BE2C (cell line): Measurements from ENCODE around the gene FOXP4.

Source experiments
- DNase-seq: peaks from one replicate; pipeline ENCODE4 v3.0.0-alpha.2; 2020
- H3K27me3 ChIP-seq: fragments of 250-450 bp; sonication (Bioruptor Pico); 2 replicates; pipeline ENCODE4 v1.5.1; 2020; ENCODE audit warnings: mild to moderate bottlenecking
- H3K36me3 ChIP-seq: fragments of 250-450 bp; sonication (Bioruptor Pico); 2 replicates; pipeline ENCODE4 v1.5.1; 2020; ENCODE audit warnings: mild to moderate bottlenecking
- H3K4me1 ChIP-seq: fragments of 250-450 bp; sonication (Bioruptor Pico); 2 replicates; pipeline ENCODE4 v1.5.1; 2020
- H3K4me3 ChIP-seq: 2 replicates; pipeline ENCODE4 v1.5.1; 2011; ENCODE audit warnings: low read depth, low read length
- H3K9me3 ChIP-seq: fragments of 250-450 bp; sonication (Bioruptor Pico); 2 replicates; pipeline ENCODE4 v1.5.1; 2020
- TF ChIP-seq, protein P1 (sequence below): IDR thresholded peaks from 2 replicates; pipeline ENCODE4 v1.5.1; 2012; ENCODE audit warnings: mild to moderate bottlenecking, low read depth, low read length

The FOXP4 gene

DNA sequence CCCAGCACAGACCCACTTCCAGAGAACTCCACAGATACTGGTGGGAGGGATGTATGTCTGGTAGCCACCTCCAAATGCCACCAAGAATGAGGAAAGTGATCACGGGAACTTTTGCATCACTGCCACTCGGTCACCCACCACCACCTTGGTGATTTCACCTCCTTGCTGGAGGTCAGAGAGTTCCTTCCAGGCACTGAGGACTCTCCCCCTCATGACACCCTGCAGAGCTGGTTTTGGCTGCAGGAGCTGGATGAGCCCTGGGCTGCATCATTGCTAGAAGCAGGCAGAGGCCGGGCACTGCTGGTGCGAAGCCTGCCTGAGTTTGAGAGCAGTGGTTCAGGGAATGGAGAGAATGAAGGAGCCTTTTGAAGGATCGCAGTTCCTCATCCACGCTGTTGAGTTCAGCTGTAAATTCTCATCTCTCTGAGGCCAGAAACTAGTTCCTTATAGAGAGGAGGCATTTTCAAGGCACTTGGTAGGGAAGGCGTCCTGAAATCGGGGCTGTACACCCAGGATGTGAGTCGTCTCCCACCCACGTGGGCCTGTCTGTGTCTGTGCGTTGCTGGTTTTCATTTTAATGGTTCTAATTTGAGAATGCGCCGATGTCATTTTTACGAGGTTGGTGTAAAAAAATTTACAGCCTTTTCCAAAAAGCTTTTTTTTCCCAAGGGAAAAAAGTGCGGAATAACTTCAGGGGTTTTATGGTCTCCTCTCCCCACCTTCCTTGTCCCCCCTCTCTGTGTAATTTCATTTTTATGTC is 25.0 kb downstream of the FOXP4 start:
- H3K36me3 ChIP-seq: no peaks in the 10 kb centered on the region; the same call in 1 of the 2 replicates
- TF ChIP-seq, protein P1, sequence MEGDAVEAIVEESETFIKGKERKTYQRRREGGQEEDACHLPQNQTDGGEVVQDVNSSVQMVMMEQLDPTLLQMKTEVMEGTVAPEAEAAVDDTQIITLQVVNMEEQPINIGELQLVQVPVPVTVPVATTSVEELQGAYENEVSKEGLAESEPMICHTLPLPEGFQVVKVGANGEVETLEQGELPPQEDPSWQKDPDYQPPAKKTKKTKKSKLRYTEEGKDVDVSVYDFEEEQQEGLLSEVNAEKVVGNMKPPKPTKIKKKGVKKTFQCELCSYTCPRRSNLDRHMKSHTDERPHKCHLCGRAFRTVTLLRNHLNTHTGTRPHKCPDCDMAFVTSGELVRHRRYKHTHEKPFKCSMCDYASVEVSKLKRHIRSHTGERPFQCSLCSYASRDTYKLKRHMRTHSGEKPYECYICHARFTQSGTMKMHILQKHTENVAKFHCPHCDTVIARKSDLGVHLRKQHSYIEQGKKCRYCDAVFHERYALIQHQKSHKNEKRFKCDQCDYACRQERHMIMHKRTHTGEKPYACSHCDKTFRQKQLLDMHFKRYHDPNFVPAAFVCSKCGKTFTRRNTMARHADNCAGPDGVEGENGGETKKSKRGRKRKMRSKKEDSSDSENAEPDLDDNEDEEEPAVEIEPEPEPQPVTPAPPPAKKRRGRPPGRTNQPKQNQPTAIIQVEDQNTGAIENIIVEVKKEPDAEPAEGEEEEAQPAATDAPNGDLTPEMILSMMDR: no peak
- H3K9me3 ChIP-seq: no peaks in the 10 kb centered on the region
- DNase-seq: no peak
- H3K4me1 ChIP-seq: no peaks in the 10 kb centered on the region
- H3K4me3 ChIP-seq: no peak overlapping the region
- no peaks in the 10 kb centered on the region for H3K27me3 ChIP-seq

DNA sequence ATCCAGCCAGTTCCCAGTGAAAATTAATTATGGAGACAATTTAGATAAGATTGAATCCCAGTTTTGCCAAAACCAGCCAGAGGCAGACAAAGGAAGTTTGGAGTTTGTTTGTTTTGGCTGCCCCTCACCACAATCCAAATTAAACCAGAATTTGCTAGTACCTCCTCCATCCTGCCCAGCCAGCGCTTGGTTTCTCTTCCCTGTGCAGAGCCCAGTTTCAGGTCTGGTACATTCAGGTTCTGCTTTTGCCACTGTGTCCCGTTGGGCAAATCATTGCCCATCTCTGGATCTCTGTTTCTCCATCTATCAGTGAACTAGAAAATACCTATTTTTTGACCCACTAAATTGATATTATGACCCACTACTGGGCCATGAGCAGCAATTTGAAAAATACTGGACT is 26.4 kb downstream of the FOXP4 start:
- TF ChIP-seq, protein P1: no peak
- DNase-seq: no peak
- no peaks in the 10 kb centered on the region for H3K27me3 ChIP-seq
- no peak overlapping the region for H3K4me3 ChIP-seq
- no peaks in the 10 kb centered on the region for H3K9me3 ChIP-seq
- H3K36me3 ChIP-seq: no peaks in the 10 kb centered on the region; the same call in 1 of the 2 replicates
- H3K4me1 ChIP-seq: peaks cover 2% of the 10 kb centered on the region

DNA sequence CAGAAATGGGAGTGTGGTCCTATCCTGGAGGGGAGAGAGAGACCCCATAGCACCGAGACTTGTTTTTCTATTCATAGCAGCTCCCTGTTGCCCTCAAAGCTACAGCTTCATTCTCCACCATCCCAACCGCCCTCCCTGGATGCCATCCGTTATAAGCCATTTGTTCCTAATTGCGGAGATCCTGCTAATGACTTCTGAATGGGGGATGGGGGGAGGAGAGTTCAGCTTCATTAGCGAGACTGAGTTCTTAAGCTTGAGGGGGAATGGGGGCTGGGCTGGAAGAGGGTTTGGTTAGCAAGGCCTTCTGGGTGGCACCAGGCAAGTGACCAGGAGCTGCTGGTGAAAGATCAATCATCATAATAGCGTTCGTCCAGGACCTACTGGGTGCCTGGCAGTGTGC is 27.1 kb downstream of the FOXP4 start:
- Histone ChIP-seq H3K4me1 (peaks cover 8% of the 10 kb centered on the region), H3K36me3 (no peaks in the 10 kb centered on the region; the same call in 1 of the 2 replicates), H3K27me3 (no peaks in the 10 kb centered on the region), H3K4me3 (no peak overlapping the region), H3K9me3 (no peaks in the 10 kb centered on the region)
- TF ChIP-seq, protein P1: no peak
- no peak for DNase-seq

DNA sequence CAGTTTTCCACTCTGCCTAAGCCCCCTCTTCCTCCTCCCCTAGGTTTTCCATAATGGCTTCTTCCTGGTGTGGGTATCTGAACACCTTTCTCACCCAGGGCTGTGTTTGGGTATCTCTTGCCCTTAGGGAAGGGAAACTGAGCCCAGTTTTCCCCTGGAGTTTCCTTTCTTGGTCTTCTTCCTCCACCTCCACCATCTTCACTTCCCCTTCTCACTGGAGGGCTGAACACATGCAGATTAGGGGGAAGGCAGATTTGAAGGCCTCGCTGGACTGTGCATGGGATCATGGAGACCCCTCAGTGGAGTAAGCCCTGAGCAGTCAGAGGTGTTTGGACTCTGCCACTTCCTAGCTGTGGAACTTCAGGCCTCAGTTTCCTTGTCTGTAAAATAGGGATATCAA is 27.8 kb downstream of the FOXP4 start:
- no peak overlapping the region for H3K4me3 ChIP-seq
- H3K36me3 ChIP-seq: no peaks in the 10 kb centered on the region; the same call in 1 of the 2 replicates
- no peaks in the 10 kb centered on the region for H3K9me3 ChIP-seq
- TF ChIP-seq, protein P1: no peak
- peaks cover 10% of the 10 kb centered on the region for H3K4me1 ChIP-seq
- no peak for DNase-seq
- H3K27me3 ChIP-seq: no peaks in the 10 kb centered on the region

DNA sequence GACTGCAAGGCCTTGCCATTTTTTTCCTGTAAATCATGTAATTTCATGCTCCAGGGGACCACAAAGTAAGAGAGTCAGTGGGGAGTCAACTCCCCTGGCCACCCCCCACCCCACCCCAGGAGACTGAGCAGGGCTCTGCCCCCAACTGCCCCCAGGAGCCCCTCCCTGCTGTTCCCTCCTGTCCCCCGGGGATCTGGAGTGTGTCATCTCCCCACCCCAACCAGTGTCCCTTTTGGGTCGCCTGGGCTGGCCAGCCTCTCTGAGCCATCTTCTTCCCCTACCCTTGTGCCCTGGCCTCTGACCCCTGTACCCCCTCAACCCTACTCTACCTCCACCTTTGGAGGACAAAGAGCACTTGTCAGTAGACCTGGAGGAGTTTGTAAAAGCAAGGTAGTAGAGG is 29.4 kb downstream of the FOXP4 start:
- no peak for DNase-seq
- Histone ChIP-seq H3K4me1 (peaks cover 12% of the 10 kb centered on the region), H3K4me3 (no peak overlapping the region), H3K36me3 (no peaks in the 10 kb centered on the region; the same call in 1 of the 2 replicates), H3K27me3 (no peaks in the 10 kb centered on the region), H3K9me3 (no peaks in the 10 kb centered on the region)
- TF ChIP-seq, protein P1: no peak

DNA sequence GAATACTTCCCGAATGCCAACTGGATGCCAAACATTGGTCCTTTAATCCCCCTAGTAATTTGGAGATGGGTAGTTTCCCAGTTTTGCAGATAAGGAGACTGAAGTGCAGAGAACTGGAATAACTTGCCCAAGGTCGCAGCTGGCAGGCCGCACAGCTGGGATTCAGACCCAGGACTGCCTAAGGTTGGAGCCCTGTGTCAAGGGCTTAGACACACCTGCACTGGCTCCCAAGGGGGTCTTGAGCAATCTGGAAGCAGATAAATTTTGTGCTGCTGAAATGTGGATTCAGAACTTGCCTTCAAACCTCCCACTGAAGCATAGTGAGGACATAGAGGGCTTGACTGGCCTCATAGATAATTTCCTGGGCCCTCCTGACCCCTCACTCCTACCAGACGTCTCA is 30.5 kb downstream of the FOXP4 start:
- H3K4me1 ChIP-seq: peaks cover 20% of the 10 kb centered on the region
- H3K4me3 ChIP-seq: no peak overlapping the region
- H3K27me3 ChIP-seq: no peaks in the 10 kb centered on the region
- TF ChIP-seq, protein P1: no peak
- no peaks in the 10 kb centered on the region; the same call in 1 of the 2 replicates for H3K36me3 ChIP-seq
- H3K9me3 ChIP-seq: no peaks in the 10 kb centered on the region
- no peak for DNase-seq
